ENCODE measurements around the gene TMEM132D. TPM values are rescaled to one million over a fixed set of nuclear protein-coding genes. Genes with fewer than 3 reads are reported as not detected.

The TMEM132D gene
- total RNA-seq, 1 experiment from 2014 or later, result not detected

DNA sequence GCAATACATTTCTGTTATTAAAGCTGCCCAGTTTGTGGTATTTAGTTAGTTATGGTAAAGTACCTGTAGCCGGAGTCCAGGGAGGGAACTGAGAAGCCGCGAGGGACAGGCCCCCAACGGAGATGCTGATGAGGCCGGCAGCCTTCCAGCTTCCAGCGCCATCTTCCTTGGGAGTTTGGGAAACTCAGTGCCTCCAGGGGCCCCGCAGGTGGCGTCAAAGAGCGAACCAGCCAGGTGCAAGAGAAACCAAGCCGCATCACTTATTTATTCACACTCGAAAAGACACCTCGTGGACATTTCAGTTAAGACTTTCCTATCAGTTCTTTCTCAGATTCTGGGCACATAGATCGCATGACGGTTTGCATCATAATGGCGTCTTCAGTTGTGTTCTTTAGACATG is 833.9 kb downstream of the TMEM132D start:
- Histone ChIP-seq H3K9me3 (ENCODE audit: control insufficient read depth, insufficient read depth, low read depth, low read length) (no peaks in the 10 kb centered on the region), H3K36me3 (ENCODE audit: control insufficient read depth, insufficient read depth, low read length) (no peaks in the 10 kb centered on the region), H3K27ac (ENCODE audit: low read length) (no peak overlapping the region), H3K4me3 (ENCODE audit: low read depth in 2 of 2, low read length in 2 of 2) (no peak overlapping the region), H3K27me3 (ENCODE audit: control insufficient read depth, insufficient read depth, low read length) (no peaks in the 10 kb centered on the region), H3K4me1 (ENCODE audit: control insufficient read depth, insufficient read depth, low read length) (no peaks in the 10 kb centered on the region)
- ChIA-PET POLR2A (no interaction called here), CTCF (no interaction called here)
- ATAC-seq (no peak), DNase-seq (ENCODE audit: low read depth, low spot score) (no peak)
- BruUV-seq (replicated peaks), result no TSS peak
- intact Hi-C loops (cut with micrococcal nuclease; ENCODE audit: unreplicated experiment) (no loop called here), in situ Hi-C loops (cut with HindIII; ENCODE audit: low pct_unique_long_range_greater_than_20kb, low sequenced_read_pairs) (no loop called here)
- TF ChIP-seq, protein P1, sequence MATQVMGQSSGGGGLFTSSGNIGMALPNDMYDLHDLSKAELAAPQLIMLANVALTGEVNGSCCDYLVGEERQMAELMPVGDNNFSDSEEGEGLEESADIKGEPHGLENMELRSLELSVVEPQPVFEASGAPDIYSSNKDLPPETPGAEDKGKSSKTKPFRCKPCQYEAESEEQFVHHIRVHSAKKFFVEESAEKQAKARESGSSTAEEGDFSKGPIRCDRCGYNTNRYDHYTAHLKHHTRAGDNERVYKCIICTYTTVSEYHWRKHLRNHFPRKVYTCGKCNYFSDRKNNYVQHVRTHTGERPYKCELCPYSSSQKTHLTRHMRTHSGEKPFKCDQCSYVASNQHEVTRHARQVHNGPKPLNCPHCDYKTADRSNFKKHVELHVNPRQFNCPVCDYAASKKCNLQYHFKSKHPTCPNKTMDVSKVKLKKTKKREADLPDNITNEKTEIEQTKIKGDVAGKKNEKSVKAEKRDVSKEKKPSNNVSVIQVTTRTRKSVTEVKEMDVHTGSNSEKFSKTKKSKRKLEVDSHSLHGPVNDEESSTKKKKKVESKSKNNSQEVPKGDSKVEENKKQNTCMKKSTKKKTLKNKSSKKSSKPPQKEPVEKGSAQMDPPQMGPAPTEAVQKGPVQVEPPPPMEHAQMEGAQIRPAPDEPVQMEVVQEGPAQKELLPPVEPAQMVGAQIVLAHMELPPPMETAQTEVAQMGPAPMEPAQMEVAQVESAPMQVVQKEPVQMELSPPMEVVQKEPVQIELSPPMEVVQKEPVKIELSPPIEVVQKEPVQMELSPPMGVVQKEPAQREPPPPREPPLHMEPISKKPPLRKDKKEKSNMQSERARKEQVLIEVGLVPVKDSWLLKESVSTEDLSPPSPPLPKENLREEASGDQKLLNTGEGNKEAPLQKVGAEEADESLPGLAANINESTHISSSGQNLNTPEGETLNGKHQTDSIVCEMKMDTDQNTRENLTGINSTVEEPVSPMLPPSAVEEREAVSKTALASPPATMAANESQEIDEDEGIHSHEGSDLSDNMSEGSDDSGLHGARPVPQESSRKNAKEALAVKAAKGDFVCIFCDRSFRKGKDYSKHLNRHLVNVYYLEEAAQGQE (IDR thresholded peaks at IDR 0.05; ENCODE audit: insufficient read depth in 1 of 2, low read depth in 2 of 2, low read length in 1 of 2), result no peak
- TF ChIP-seq POLR2AphosphoS5 (IDR thresholded peaks at IDR 0.05; ENCODE audit: low read depth, low read length) (no peak), SIN3A (IDR thresholded peaks at IDR 0.05; ENCODE audit: borderline replicate concordance, insufficient read depth, low read depth, low read length) (no peak), TCF7L2 (IDR thresholded peaks at IDR 0.05; ENCODE audit: low read depth, low read length) (no peak)
- TF ChIP-seq, protein P2, sequence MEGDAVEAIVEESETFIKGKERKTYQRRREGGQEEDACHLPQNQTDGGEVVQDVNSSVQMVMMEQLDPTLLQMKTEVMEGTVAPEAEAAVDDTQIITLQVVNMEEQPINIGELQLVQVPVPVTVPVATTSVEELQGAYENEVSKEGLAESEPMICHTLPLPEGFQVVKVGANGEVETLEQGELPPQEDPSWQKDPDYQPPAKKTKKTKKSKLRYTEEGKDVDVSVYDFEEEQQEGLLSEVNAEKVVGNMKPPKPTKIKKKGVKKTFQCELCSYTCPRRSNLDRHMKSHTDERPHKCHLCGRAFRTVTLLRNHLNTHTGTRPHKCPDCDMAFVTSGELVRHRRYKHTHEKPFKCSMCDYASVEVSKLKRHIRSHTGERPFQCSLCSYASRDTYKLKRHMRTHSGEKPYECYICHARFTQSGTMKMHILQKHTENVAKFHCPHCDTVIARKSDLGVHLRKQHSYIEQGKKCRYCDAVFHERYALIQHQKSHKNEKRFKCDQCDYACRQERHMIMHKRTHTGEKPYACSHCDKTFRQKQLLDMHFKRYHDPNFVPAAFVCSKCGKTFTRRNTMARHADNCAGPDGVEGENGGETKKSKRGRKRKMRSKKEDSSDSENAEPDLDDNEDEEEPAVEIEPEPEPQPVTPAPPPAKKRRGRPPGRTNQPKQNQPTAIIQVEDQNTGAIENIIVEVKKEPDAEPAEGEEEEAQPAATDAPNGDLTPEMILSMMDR (IDR thresholded peaks at IDR 0.05), result no peak

DNA sequence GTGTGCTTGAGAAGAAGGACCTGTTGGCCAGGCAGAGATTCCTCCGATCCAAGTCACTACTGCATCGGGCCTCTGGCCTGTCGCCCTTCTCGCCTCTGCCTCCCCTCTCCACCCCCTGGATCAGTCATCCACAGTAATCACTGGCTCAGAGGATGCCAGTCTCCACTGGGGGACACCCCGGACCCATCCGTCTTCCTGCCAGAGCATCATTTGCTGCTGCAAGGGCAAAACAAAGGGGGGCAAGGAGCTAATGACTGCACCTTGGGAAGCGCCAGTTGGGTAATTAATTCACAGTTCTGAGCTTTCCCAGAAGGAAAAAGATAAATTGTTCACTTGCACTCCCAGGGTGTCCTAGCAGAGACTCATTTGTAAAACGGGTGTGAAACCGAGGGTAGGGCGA is 835.1 kb downstream of the TMEM132D start:
- no peaks in the 10 kb centered on the region for H3K4me1 ChIP-seq (ENCODE audit: control insufficient read depth, insufficient read depth, low read length)
- DNase-seq (ENCODE audit: low read depth, low spot score) (no peak), ATAC-seq (no peak)
- H3K27me3 ChIP-seq (ENCODE audit: control insufficient read depth, insufficient read depth, low read length), result no peaks in the 10 kb centered on the region
- no peak for TF ChIP-seq TCF7L2 (IDR thresholded peaks at IDR 0.05; ENCODE audit: low read depth, low read length)
- CTCF ChIA-PET, result no interaction called here
- H3K36me3 ChIP-seq (ENCODE audit: control insufficient read depth, insufficient read depth, low read length), result no peaks in the 10 kb centered on the region
- in situ Hi-C loops (cut with HindIII; ENCODE audit: low pct_unique_long_range_greater_than_20kb, low sequenced_read_pairs), result no loop called here
- POLR2A ChIA-PET, result no interaction called here
- H3K27ac ChIP-seq (ENCODE audit: low read length), result no peak overlapping the region
- intact Hi-C loops (cut with micrococcal nuclease; ENCODE audit: unreplicated experiment), result no loop called here
- no TSS peak for BruUV-seq (replicated peaks)
- H3K9me3 ChIP-seq (ENCODE audit: control insufficient read depth, insufficient read depth, low read depth, low read length), result no peaks in the 10 kb centered on the region
- no peak overlapping the region for H3K4me3 ChIP-seq (ENCODE audit: low read depth in 2 of 2, low read length in 2 of 2)

DNA sequence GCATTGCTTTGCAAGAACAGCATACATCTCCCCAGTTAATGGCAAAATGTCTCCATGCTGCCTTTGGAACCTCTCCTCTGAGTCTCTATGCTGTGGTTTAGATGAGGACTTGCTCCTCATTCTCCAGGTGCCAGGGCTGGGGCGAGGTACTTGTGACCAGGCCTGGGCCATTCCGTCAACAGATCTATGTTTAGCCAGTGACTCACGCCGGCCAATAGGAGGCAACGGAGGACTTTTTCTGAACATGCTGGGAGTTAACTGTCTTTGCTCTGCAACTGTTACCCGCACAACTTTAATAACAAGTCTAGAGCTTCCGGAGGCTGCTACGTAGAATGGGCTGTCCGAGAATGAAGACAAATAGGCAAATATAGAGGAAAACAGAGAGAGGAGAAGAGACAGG is 836.3 kb downstream of the TMEM132D start:
- no peak overlapping the region for H3K27ac ChIP-seq (ENCODE audit: low read length)
- ATAC-seq, result no peak
- H3K36me3 ChIP-seq (ENCODE audit: control insufficient read depth, insufficient read depth, low read length), result no peaks in the 10 kb centered on the region
- DNase-seq (ENCODE audit: low read depth, low spot score), result no peak
- CTCF ChIA-PET, result no interaction called here
- TF ChIP-seq SIN3A (IDR thresholded peaks at IDR 0.05; ENCODE audit: borderline replicate concordance, insufficient read depth, low read depth, low read length) (no peak), TCF7L2 (IDR thresholded peaks at IDR 0.05; ENCODE audit: low read depth, low read length) (no peak), POLR2AphosphoS5 (IDR thresholded peaks at IDR 0.05; ENCODE audit: low read depth, low read length) (no peak)
- TF ChIP-seq, protein P2 (IDR thresholded peaks at IDR 0.05), result no peak; the same call in 1 of the 2 replicates
- TF ChIP-seq, protein P1 (IDR thresholded peaks at IDR 0.05; ENCODE audit: insufficient read depth in 1 of 2, low read depth in 2 of 2, low read length in 1 of 2), result no peak
- intact Hi-C loops (cut with micrococcal nuclease; ENCODE audit: unreplicated experiment) (no loop called here), in situ Hi-C loops (cut with HindIII; ENCODE audit: low pct_unique_long_range_greater_than_20kb, low sequenced_read_pairs) (no loop called here)
- no peak overlapping the region for H3K4me3 ChIP-seq (ENCODE audit: low read depth in 2 of 2, low read length in 2 of 2)
- no peaks in the 10 kb centered on the region for H3K4me1 ChIP-seq (ENCODE audit: control insufficient read depth, insufficient read depth, low read length)
- no peaks in the 10 kb centered on the region for H3K9me3 ChIP-seq (ENCODE audit: control insufficient read depth, insufficient read depth, low read depth, low read length)
- no TSS peak for BruUV-seq (replicated peaks)
- POLR2A ChIA-PET, result no interaction called here
- no peaks in the 10 kb centered on the region for H3K27me3 ChIP-seq (ENCODE audit: control insufficient read depth, insufficient read depth, low read length)
